HG03342 (cell line): ENCODE data around the gene FNDC8.
"Not testable (repeated sequence)": the region's sequence is repeated elsewhere in the genome, so short reads cannot be mapped to it uniquely, and the experiment has no call there.

ENCODE experiments used
- ATAC-seq: cut with Tn5 transposase; IDR thresholded peaks from one replicate; pipeline ENCODE4 v1.9.1; 2021; ENCODE audit warnings: mild to moderate bottlenecking, moderate library complexity; ENCODE audit not compliant: unreplicated experiment

FNDC8 gene

GRCh38 chr17:35167666-35168065, 46.3 kb downstream of the FNDC8 start:
- ATAC-seq: no peak

GRCh38 chr17:35169835-35170363, 48.5 kb downstream of the FNDC8 start:
- ATAC-seq: no peak

- no peak for ATAC-seq
Observed at GRCh38 chr17:35170968-35171771, 49.8 kb downstream of the FNDC8 start.

GRCh38 chr17:35171834-35172233, 50.4 kb downstream of the FNDC8 start:
- ATAC-seq: no peak

GRCh38 chr17:35172321-35172720, 50.9 kb downstream of the FNDC8 start:
- ATAC-seq: not testable (repeated sequence)

- no peak for ATAC-seq
Observed at GRCh38 chr17:35174835-35175334, 53.5 kb downstream of the FNDC8 start.

- ATAC-seq: no peak
Observed at GRCh38 chr17:35175638-35176415, 54.4 kb downstream of the FNDC8 start.

- ATAC-seq: no peak
Observed at GRCh38 chr17:35176897-35177296, 55.5 kb downstream of the FNDC8 start.

GRCh38 chr17:35179379-35179778, 58.0 kb downstream of the FNDC8 start:
- ATAC-seq: not testable (repeated sequence)
